H9 (cell line): Measurements from ENCODE around the gene RBM25. TPM values are rescaled to one million over a fixed set of nuclear protein-coding genes. Genes with fewer than 3 reads are reported as not detected.

ENCODE experiments used
- DNase-seq: peaks from one replicate; pipeline ENCODE4 v3.0.0-alpha.2; 2017
- H2AFZ ChIP-seq: one replicate; pipeline ENCODE4 v1.6.1; 2013; ENCODE audit warnings: mild to moderate bottlenecking, low read length, control low read depth, moderate library complexity
- H2AK5ac ChIP-seq: 2 replicates; pipeline ENCODE4 v1.6.1; 2013; ENCODE audit warnings: low read length, control low read depth, mixed read lengths; ENCODE audit not compliant: insufficient read length
- H2BK120ac ChIP-seq: one replicate; pipeline ENCODE4 v1.6.1; 2013; ENCODE audit warnings: low read depth, mild to moderate bottlenecking, low read length, control low read depth, inconsistent platforms; ENCODE audit not compliant: poor library complexity, severe bottlenecking
- H2BK12ac ChIP-seq: 2 replicates; pipeline ENCODE4 v1.6.1; 2013; ENCODE audit warnings: low read length, control low read depth, mixed read lengths, low read depth; ENCODE audit not compliant: insufficient read length
- H2BK15ac ChIP-seq: 2 replicates; pipeline ENCODE4 v1.6.1; 2013; ENCODE audit warnings: low read depth, low read length, control low read depth
- H2BK20ac ChIP-seq: one replicate; pipeline ENCODE4 v1.6.1; 2013; ENCODE audit warnings: low read depth, mild to moderate bottlenecking, low read length, control low read depth, inconsistent platforms; ENCODE audit not compliant: poor library complexity, severe bottlenecking
- H2BK5ac ChIP-seq: 2 replicates; pipeline ENCODE4 v1.6.1; 2013; ENCODE audit warnings: low read length, control low read depth, mixed read lengths; ENCODE audit not compliant: insufficient read length
- H3K14ac ChIP-seq: 2 replicates; pipeline ENCODE4 v1.6.1; 2013; ENCODE audit warnings: low read length, control low read depth; ENCODE audit not compliant: insufficient read depth
- H3K18ac ChIP-seq: 2 replicates; pipeline ENCODE4 v1.6.1; 2013; ENCODE audit warnings: low read depth, mild to moderate bottlenecking, mixed read lengths, low read length, control low read depth; ENCODE audit not compliant: insufficient read length
- H3K23ac ChIP-seq: 2 replicates; pipeline ENCODE4 v1.6.1; 2013; ENCODE audit warnings: low read length, control low read depth, mixed read lengths, low read depth; ENCODE audit not compliant: insufficient read length
- H3K23me2 ChIP-seq: 2 replicates; pipeline ENCODE4 v1.6.1; 2013; ENCODE audit warnings: low read depth, mild to moderate bottlenecking, mixed read lengths, low read length, control low read depth; ENCODE audit not compliant: insufficient read length, poor library complexity, severe bottlenecking
- H3K27ac ChIP-seq: 2 replicates; pipeline ENCODE4 v1.5.1; 2013; ENCODE audit warnings: low read length, control low read depth, mixed read lengths, low read depth; ENCODE audit not compliant: insufficient read length
- H3K27me3 ChIP-seq: 2 replicates; pipeline ENCODE4 v1.6.1; 2013; ENCODE audit warnings: low read length, control low read depth, inconsistent platforms; ENCODE audit not compliant: insufficient read depth
- H3K4ac ChIP-seq: 2 replicates; pipeline ENCODE4 v1.6.1; 2013; ENCODE audit warnings: low read depth, mild to moderate bottlenecking, control low read depth, inconsistent platforms, low read length, moderate library complexity
- H3K4me1 ChIP-seq: 2 replicates; pipeline ENCODE4 v1.6.1; 2013; ENCODE audit warnings: low read length, control low read depth, inconsistent platforms; ENCODE audit not compliant: insufficient read depth
- H3K4me2 ChIP-seq: 2 replicates; pipeline ENCODE4 v1.6.1; 2013; ENCODE audit warnings: low read length, control low read depth, mixed read lengths; ENCODE audit not compliant: insufficient read length, insufficient read depth
- H3K56ac ChIP-seq: 2 replicates; pipeline ENCODE4 v1.6.1; 2013; ENCODE audit warnings: low read depth, mild to moderate bottlenecking, mixed read lengths, low read length, control low read depth; ENCODE audit not compliant: insufficient read length
- H3K79me1 ChIP-seq: 2 replicates; pipeline ENCODE4 v1.6.1; 2013; ENCODE audit warnings: low read depth, mild to moderate bottlenecking, moderate library complexity, low read length, control low read depth, inconsistent platforms; ENCODE audit not compliant: insufficient read depth, poor library complexity, severe bottlenecking
- H3K79me2 ChIP-seq: 2 replicates; pipeline ENCODE4 v1.6.1; 2013; ENCODE audit warnings: low read length, control low read depth, inconsistent platforms; ENCODE audit not compliant: insufficient read depth
- H3K9ac ChIP-seq: 2 replicates; pipeline ENCODE4 v1.6.1; 2013; ENCODE audit warnings: low read length, control low read depth, mixed read lengths; ENCODE audit not compliant: insufficient read length; ENCODE audit errors: extremely low read depth
- H3K9me3 ChIP-seq: one replicate; pipeline ENCODE4 v1.6.1; 2013; ENCODE audit warnings: low read depth, low read length, inconsistent platforms; ENCODE audit not compliant: control insufficient read depth
- H3T11ph ChIP-seq: one replicate; pipeline ENCODE4 v1.6.1; 2013; ENCODE audit warnings: mild to moderate bottlenecking, low read length, control low read depth, inconsistent platforms
- H4K20me1 ChIP-seq: one replicate; pipeline ENCODE4 v1.6.1; 2013; ENCODE audit not compliant: control insufficient read depth, insufficient read length, insufficient read depth
- H4K5ac ChIP-seq: 2 replicates; pipeline ENCODE4 v1.6.1; 2013; ENCODE audit warnings: low read depth, mild to moderate bottlenecking, mixed read lengths, low read length, control low read depth; ENCODE audit not compliant: insufficient read length
- H4K8ac ChIP-seq: replicated peaks from 2 replicates; pipeline ENCODE4 v1.6.1; 2013; ENCODE audit warnings: low read length, control low read depth, mixed read lengths, low read depth; ENCODE audit not compliant: insufficient read length
- H4K91ac ChIP-seq: 2 replicates; pipeline ENCODE4 v1.6.1; 2013; ENCODE audit warnings: low read depth, mild to moderate bottlenecking, moderate library complexity, mixed read lengths, low read length, control low read depth; ENCODE audit not compliant: insufficient read length
- H3K27ac Mint-ChIP-seq, 3 experiments: 2 replicates in 2 of 3; 3 replicates in 1 of 3; pipeline ENCODE4 v1.8.0; 2020 to 2021; ENCODE audit warnings: mixed read lengths in 3 of 3, mild to moderate bottlenecking in 1 of 3, moderate library complexity in 1 of 3
- H3K27me3 Mint-ChIP-seq: 2 replicates; pipeline ENCODE4 v1.8.0; 2021; ENCODE audit warnings: low read depth, mild to moderate bottlenecking, moderate library complexity, mixed read lengths
- H3K36me3 Mint-ChIP-seq, 3 experiments: 2 replicates in 2 of 3; 3 replicates in 1 of 3; pipeline ENCODE4 v1.8.0; 2020 to 2021; ENCODE audit warnings: low read depth in 3 of 3, mixed read lengths in 3 of 3; ENCODE audit not compliant: insufficient read depth in 1 of 3
- H3K4me1 Mint-ChIP-seq, 2 experiments: 2 replicates each; pipeline ENCODE4 v1.8.0; 2020; ENCODE audit warnings: mixed read lengths in 2 of 2
- H3K4me3 Mint-ChIP-seq, 2 experiments: 2 replicates in 1 of 2; 3 replicates in 1 of 2; pipeline ENCODE4 v1.8.0; 2020 to 2021; ENCODE audit warnings: mild to moderate bottlenecking in 2 of 2, mixed read lengths in 2 of 2, moderate library complexity in 1 of 2
- H3K9me3 Mint-ChIP-seq, 2 experiments: 2 replicates in 1 of 2; 3 replicates in 1 of 2; pipeline ENCODE4 v1.8.0; 2020; ENCODE audit warnings: mild to moderate bottlenecking in 2 of 2, mixed read lengths in 2 of 2, moderate library complexity in 1 of 2
- CTCF ChIP-seq: fragments of 200-600 bp; sonication (generic); conservative IDR thresholded peaks from 3 replicates; pipeline ENCODE4 v1.8.0; 2021; ENCODE audit warnings: antibody characterized with exemption, mild to moderate bottlenecking
- WGBS: extraction: QIAGEN DNeasy Blood & Tissue Kit; methylation state at CpG from one replicate; pipeline ENCODE4 v1.1.7; 2013; ENCODE audit warnings: missing lambda C conversion rate, low lambda C conversion rate, mixed read lengths; ENCODE audit not compliant: insufficient read length; ENCODE audit errors: extremely low coverage; 5-methylcytosine and 5-hydroxymethylcytosine counted together
- total RNA-seq: library from RNA; stranded (reverse); gene quantifications from 2 replicates; pipeline ENCODE4 v1.2.1, GENCODE V29; 2021

Gene RBM25
- total RNA-seq, 1 experiment from 2014 or later, result 138 TPM

GRCh38 chr14:73133795-73134194, 75.5 kb downstream of the RBM25 start:
- no peak overlapping the region for H3K27ac Mint-ChIP-seq
- peaks cover 16 to 18% of the 10 kb centered on the region in 2 experiments for H3K9me3 Mint-ChIP-seq
- H3K79me2 ChIP-seq, result peaks cover 1% of the 10 kb centered on the region; the same call in 1 of the 2 replicates
- peaks cover 3% of the 10 kb centered on the region for H3K79me1 ChIP-seq
- no peak overlapping the region for H3K4me2 ChIP-seq
- H4K5ac ChIP-seq, result no peak overlapping the region
- H3T11ph ChIP-seq, result no peak overlapping the region
- no peak overlapping the region for H2AK5ac ChIP-seq
- no peak overlapping the region for H3K4me3 Mint-ChIP-seq
- no peak overlapping the region for H3K9ac ChIP-seq
- no peak overlapping the region for H3K23ac ChIP-seq
- no peak overlapping the region for H3K14ac ChIP-seq
- peaks cover 17 to 24% (median 22%) of the 10 kb centered on the region in 3 experiments for H3K36me3 Mint-ChIP-seq
- WGBS, result no CpG with 5 or more reads among the region's 3 CpGs
- no peaks in the 10 kb centered on the region for H4K20me1 ChIP-seq
- no peak overlapping the region for H2BK12ac ChIP-seq
- H4K8ac ChIP-seq, result no peak overlapping the region
- H3K27ac ChIP-seq, result no peak overlapping the region
- H2AFZ ChIP-seq, result no peak overlapping the region
- H3K27me3 Mint-ChIP-seq, result peaks cover 2% of the 10 kb centered on the region
- no peak for TF ChIP-seq CTCF
- no peak overlapping the region for H3K4ac ChIP-seq
- H3K23me2 ChIP-seq, result peaks cover 13% of the 10 kb centered on the region
- no peak overlapping the region for H2BK120ac ChIP-seq
- no peak overlapping the region for H2BK15ac ChIP-seq
- no peak overlapping the region for H4K91ac ChIP-seq
- H3K56ac ChIP-seq, result no peak overlapping the region
- H3K4me1 ChIP-seq, result no peaks in the 10 kb centered on the region; the same call in 1 of the 2 replicates
- no peak for DNase-seq
- H2BK5ac ChIP-seq, result no peak overlapping the region
- no peaks in the 10 kb centered on the region for H3K27me3 ChIP-seq
- no peak overlapping the region for H3K18ac ChIP-seq
- H2BK20ac ChIP-seq, result no peak overlapping the region
- H3K4me1 Mint-ChIP-seq, result peaks cover 7 to 11% of the 10 kb centered on the region in 2 experiments
- no peaks in the 10 kb centered on the region for H3K9me3 ChIP-seq
